Activated CD8-positive, alpha-beta memory T cell treated with anti-CD3 and anti-CD28 coated beads for 36 hours (primary cell): ENCODE data around the gene SCT. TPM values are rescaled to one million over a fixed set of nuclear protein-coding genes. Genes with fewer than 3 reads are reported as not detected.

Experiments used
- CTCF ChIA-PET: fragments of 350-600 bp; sonication (Branson Sonifier 250); formaldehyde crosslinking; loops from one replicate; lab custom pipeline; 2021; ENCODE audit warnings: antibody characterized with exemption; lab: Charles Lee
- POLR2A ChIA-PET: fragments of 350-600 bp; sonication (Branson Sonifier 250); formaldehyde crosslinking; loops from one replicate; lab custom pipeline; 2021; ENCODE audit warnings: antibody characterized with exemption; lab: Charles Lee
- total RNA-seq, 2 experiments: library from RNA; stranded (reverse); gene quantifications; one replicate each; pipeline ENCODE4 v1.2.3, GENCODE V29; 2021

SCT gene
- total RNA-seq, 2 experiments from 2014 or later, result not detected

GRCh38 chr11:625636-626268, 1.2 kb downstream of the SCT start:
- ChIA-PET POLR2A (no interaction called here), CTCF (no interaction called here)

- CTCF ChIA-PET, result no interaction called here
- POLR2A ChIA-PET, result no interaction called here
Observed at GRCh38 chr11:624705-625635, 2.0 kb downstream of the SCT start, which contains the start of gene CDHR5. Gene CDHR5 (minus strand): TSS chr11:624955. CDS start chr11:624902, 53 bp downstream.

- ChIA-PET POLR2A (no interaction called here), CTCF (no interaction called here)
Observed at GRCh38 chr11:623999-624704, 2.8 kb downstream of the SCT start.

- ChIA-PET CTCF (no interaction called here), POLR2A (no interaction called here)
Observed at GRCh38 chr11:623349-623869, 3.6 kb downstream of the SCT start.

GRCh38 chr11:621838-622237, 5.1 kb downstream of the SCT start:
- CTCF ChIA-PET, result interaction anchor here (0.7 kb wide), 1 partner anchor 45 kb away, joined by 3 read pairs; no protein-coding TSS in a partner anchor

GRCh38 chr11:620935-621814, 5.8 kb downstream of the SCT start:
- CTCF ChIA-PET, result interaction anchor here (1.0 kb wide), 1 partner anchor 96 kb away, joined by 3 read pairs; no protein-coding TSS in a partner anchor

More at GRCh38 chr11:621838-622237, 5.1 kb downstream of the SCT start:
- POLR2A ChIA-PET, result no interaction called here

GRCh38 chr11:620201-620600, 6.8 kb downstream of the SCT start:
- ChIA-PET POLR2A (no interaction called here), CTCF (no interaction called here)

More at GRCh38 chr11:620935-621814, 5.8 kb downstream of the SCT start:
- POLR2A ChIA-PET, result no interaction called here

- ChIA-PET POLR2A (no interaction called here), CTCF (no interaction called here)
Observed at GRCh38 chr11:619628-620050, 7.3 kb downstream of the SCT start.

- ChIA-PET POLR2A (no interaction called here), CTCF (interaction anchor here (0.6 kb wide), 1 partner anchor 26 kb away, joined by 3 read pairs; no protein-coding TSS in a partner anchor)
Observed at GRCh38 chr11:618856-619627, 7.9 kb downstream of the SCT start.

GRCh38 chr11:617912-618682, 8.9 kb downstream of the SCT start:
- ChIA-PET POLR2A (no interaction called here), CTCF (interaction anchor here (0.6 to 3.1 kb wide), 2 partner anchors 27 to 105 kb away, joined by 3 to 9 read pairs; no protein-coding TSS in a partner anchor)

GRCh38 chr11:617199-617911, 9.6 kb downstream of the SCT start:
- ChIA-PET CTCF (interaction anchor here (3.1 kb wide), 1 partner anchor 106 kb away, joined by 9 read pairs; no protein-coding TSS in a partner anchor), POLR2A (no interaction called here)

GRCh38 chr11:616320-617198, 10.4 kb downstream of the SCT start:
- POLR2A ChIA-PET, result interaction anchor here (0.7 to 2.5 kb wide), 3 partner anchors 38 to 160 kb away, joined by 3 to 9 read pairs (median 3); partner anchors contain the start of gene PHRF1
- CTCF ChIA-PET, result interaction anchor here (1.1 to 3.1 kb wide), 2 partner anchors 105 to 107 kb away, joined by 3 to 9 read pairs; no protein-coding TSS in a partner anchor

- ChIA-PET CTCF (interaction anchor here (0.6 to 3.1 kb wide), 3 partner anchors 97 to 108 kb away, joined by 3 to 9 read pairs (median 3); no protein-coding TSS in a partner anchor), POLR2A (interaction anchor here (0.6 to 2.5 kb wide), 4 partner anchors 37 to 161 kb away, joined by 3 to 9 read pairs (median 3); partner anchors contain the start of gene PHRF1)
Observed at GRCh38 chr11:615504-616319, 11.3 kb downstream of the SCT start, which contains the start of gene IRF7. Gene IRF7 (minus strand): TSS chr11:615950. CDS start chr11:615364, 586 bp downstream.
